Upper lobe of left lung (tissue), 6 donors: ENCODE data around the gene VIP. TPM values are rescaled to one million over a fixed set of nuclear protein-coding genes. Genes with fewer than 3 reads are reported as not detected.

ENCODE experiments used
- ATAC-seq, 2 donors: fragments of 200-7000 bp; cut with Tn5 transposase; one replicate each; pipeline ENCODE4 v1.9.1; 2022; ENCODE audit warnings: mild to moderate bottlenecking in 2 of 2, moderate library complexity in 2 of 2; ENCODE audit not compliant: low FRiP score in 2 of 2
- DNase-seq, 2 donors: peaks; one replicate each; pipeline ENCODE4 v3.0.0-alpha.2; 2019 to 2020
- H3K27ac ChIP-seq, 4 donors: fragments of 200-600 bp; sonication (generic); one replicate each; pipeline ENCODE4 v1.5.1; 2016 to 2019
- H3K27me3 ChIP-seq, 4 donors: fragments of 200-600 bp; sonication (generic); one replicate each; pipeline ENCODE4 v1.5.1; 2017 to 2019
- H3K36me3 ChIP-seq, 4 donors: fragments of 200-600 bp; sonication (generic); one replicate each; pipeline ENCODE4 v1.5.1; 2016 to 2019
- H3K4me1 ChIP-seq, 4 donors: fragments of 200-600 bp; sonication (generic); one replicate each; pipeline ENCODE4 v1.5.1; 2018 to 2019
- H3K4me3 ChIP-seq, 4 donors: fragments of 200-600 bp; sonication (generic); one replicate each; pipeline ENCODE4 v1.5.1; 2017 to 2019; ENCODE audit warnings: mild to moderate bottlenecking in 2 of 4, moderate library complexity in 1 of 4
- H3K9me3 ChIP-seq, 4 donors: fragments of 200-600 bp; sonication (generic); one replicate each; pipeline ENCODE4 v1.5.1; 2018 to 2019
- CTCF ChIP-seq, 6 experiments: fragments of 450-650 bp in 4 of 6; fragments of 200-600 bp in 2 of 6; sonication (generic) in 2 of 6; IDR thresholded peaks; one replicate each; pipeline ENCODE4 v1.5.1; 2016 to 2019; ENCODE audit warnings: antibody characterized with exemption in 6 of 6
- EP300 ChIP-seq, 4 donors: sonication (generic); formaldehyde crosslinking; IDR thresholded peaks; one replicate each; pipeline ENCODE4 v1.5.1; 2017; ENCODE audit warnings: antibody characterized with exemption in 4 of 4, control low read depth in 2 of 4
- POLR2A ChIP-seq, 4 donors: fragments of 450-650 bp; IDR thresholded peaks; one replicate each; pipeline ENCODE4 v1.5.1; 2016 to 2017; ENCODE audit warnings: antibody characterized with exemption in 4 of 4, mild to moderate bottlenecking in 2 of 4
- POLR2AphosphoS5 ChIP-seq, 2 donors: sonication (generic); formaldehyde crosslinking; IDR thresholded peaks; one replicate each; pipeline ENCODE4 v1.5.1; 2017; ENCODE audit warnings: antibody characterized with exemption in 2 of 2
- WGBS, 2 donors: methylation state at CpG; one replicate each; pipeline ENCODE4 v1.1.5; 2017 to 2018; 5-methylcytosine and 5-hydroxymethylcytosine counted together
- total RNA-seq, 6 donors: library from RNA; depleted of rRNA in 4 of 6; stranded (reverse); fragments of >200 nt in 4 of 6; gene quantifications; one replicate each; pipeline versions ENCODE4 v1.1.0 to v1.2.1, GENCODE V29; 2016 to 2021
- donor health status: DM: no; HTN: no; CAD: no; lungs with moderate emphysema.
- donor health status: DM: no; HTN: yes; CAD: no; lungs with severe emphysema.

The VIP gene
- total RNA-seq, 6 donors from 2014 or later = 0.26 to 2.1 (median 0.97) TPM

DNA sequence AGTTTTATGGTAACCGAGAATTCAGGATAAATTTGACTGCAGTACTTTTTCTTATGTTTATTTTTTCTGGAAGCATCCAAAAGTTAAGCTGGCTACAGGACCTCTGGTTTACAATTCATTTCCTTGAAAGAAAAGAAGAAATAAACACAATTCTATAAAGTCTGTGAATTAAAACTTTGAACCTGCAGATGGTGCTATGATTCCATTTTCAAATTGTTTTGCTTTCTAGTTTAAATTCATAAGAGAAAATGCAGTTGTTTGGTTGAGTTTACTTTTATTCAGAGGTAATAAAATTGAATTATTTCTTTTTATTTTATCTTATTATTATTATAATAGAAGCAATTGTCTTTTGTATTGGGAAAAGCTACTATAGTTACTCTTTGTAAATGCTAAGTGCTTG, 1.8 kb upstream of the VIP start:
- Histone ChIP-seq H3K27ac (no peak overlapping the region), H3K4me1 (no peaks in the 10 kb centered on the region), H3K36me3 (no peaks in the 10 kb centered on the region), H3K9me3 (no peaks in the 10 kb centered on the region), H3K4me3 (no peak overlapping the region), H3K27me3 (no peaks in the 10 kb centered on the region)
- TF ChIP-seq POLR2AphosphoS5 (IDR thresholded peaks at IDR 0.05) (no peak), CTCF (IDR thresholded peaks at IDR 0.05) (no peak), EP300 (IDR thresholded peaks at IDR 0.05) (no peak)
- DNase-seq = no peak
- no peak for ATAC-seq
- WGBS, 2 donors = 14 to 39% methylated on average over 1 of the region's 1 CpG

DNA sequence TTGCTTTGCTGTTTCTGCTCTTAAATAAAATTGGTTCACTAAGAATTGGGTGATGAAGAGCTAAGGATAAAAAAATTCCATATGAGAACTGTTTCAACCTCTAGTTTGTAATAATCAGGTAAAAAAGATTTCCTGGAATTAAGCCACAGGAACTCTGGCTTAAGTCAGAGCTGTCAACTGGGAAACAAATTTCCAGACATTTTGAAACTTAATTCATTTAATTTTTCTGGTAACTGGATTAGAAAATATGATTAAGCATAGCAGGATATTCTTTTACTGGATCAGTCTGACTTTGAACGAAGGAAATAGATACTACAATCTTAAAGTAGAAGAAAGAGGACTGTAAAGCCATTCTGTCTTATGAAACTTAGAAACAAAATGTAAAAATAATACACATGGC, 1.3 kb upstream of the VIP start:
- Histone ChIP-seq H3K36me3 (no peaks in the 10 kb centered on the region), H3K4me1 (no peaks in the 10 kb centered on the region), H3K9me3 (no peaks in the 10 kb centered on the region), H3K27me3 (no peaks in the 10 kb centered on the region), H3K4me3 (no peak overlapping the region), H3K27ac (no peak overlapping the region)
- ATAC-seq = no peak
- TF ChIP-seq POLR2A (IDR thresholded peaks at IDR 0.05) (no peak), CTCF (IDR thresholded peaks at IDR 0.05) (no peak), EP300 (IDR thresholded peaks at IDR 0.05) (no peak), POLR2AphosphoS5 (IDR thresholded peaks at IDR 0.05) (no peak)
- WGBS, 2 donors = 74 to 78% methylated on average over 1 of the region's 1 CpG
- no peak for DNase-seq

- no peak for DNase-seq
- WGBS, 2 donors = 79 to 91% methylated on average over 3 of the region's 3 CpGs
- TF ChIP-seq POLR2A (IDR thresholded peaks at IDR 0.05) (no peak), CTCF (IDR thresholded peaks at IDR 0.05) (no peak), POLR2AphosphoS5 (IDR thresholded peaks at IDR 0.05) (no peak), EP300 (IDR thresholded peaks at IDR 0.05) (no peak)
- no peak overlapping the region for H3K4me3 ChIP-seq
- H3K27ac ChIP-seq = no peak overlapping the region
- H3K27me3 ChIP-seq = no peaks in the 10 kb centered on the region
- H3K9me3 ChIP-seq = no peaks in the 10 kb centered on the region
- ATAC-seq = no peak
- no peaks in the 10 kb centered on the region for H3K36me3 ChIP-seq
- no peaks in the 10 kb centered on the region for H3K4me1 ChIP-seq
Measured at GRCh38 chr6:152765331-152765730, 14.7 kb downstream of the VIP start.

DNA sequence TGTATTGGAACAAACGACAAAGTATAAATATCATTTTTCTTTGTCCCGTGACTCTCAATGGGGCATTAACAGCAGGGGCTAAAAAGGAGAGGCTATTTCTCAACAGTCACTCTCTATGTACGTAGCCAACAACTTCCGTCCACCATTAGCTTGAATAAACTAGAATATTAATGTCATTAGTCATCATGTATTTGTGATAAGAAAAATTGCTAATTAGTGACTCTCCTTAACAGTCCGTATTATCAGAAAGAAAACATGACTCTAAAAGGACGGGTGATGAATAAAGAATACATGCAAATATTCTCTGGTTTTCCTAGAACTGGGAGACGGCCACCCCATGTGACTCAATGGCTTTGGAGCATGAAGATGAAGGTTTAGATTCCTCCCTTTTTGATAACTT, 18.6 kb downstream of the VIP start:
- Histone ChIP-seq H3K9me3 (no peaks in the 10 kb centered on the region), H3K36me3 (no peaks in the 10 kb centered on the region), H3K27ac (no peak overlapping the region), H3K27me3 (no peaks in the 10 kb centered on the region), H3K4me3 (no peak overlapping the region), H3K4me1 (no peaks in the 10 kb centered on the region)
- ATAC-seq = no peak
- TF ChIP-seq CTCF (IDR thresholded peaks at IDR 0.05) = no peak
- TF ChIP-seq EP300 (IDR thresholded peaks at IDR 0.05) = no peak
- TF ChIP-seq POLR2A (IDR thresholded peaks at IDR 0.05) = no peak
- no peak for TF ChIP-seq POLR2AphosphoS5 (IDR thresholded peaks at IDR 0.05)
- 82 to 87% methylated on average over 7 of the region's 7 CpGs for WGBS, 2 donors
- no peak for DNase-seq

GRCh38 chr6:152769993-152770392, 19.4 kb downstream of the VIP start:
- 86 to 88% methylated on average over 2 of the region's 2 CpGs for WGBS, 2 donors
- no peaks in the 10 kb centered on the region for H3K9me3 ChIP-seq
- DNase-seq (no peak), ATAC-seq (peak in 1 of 2 donors; percentile 19)
- no peaks in the 10 kb centered on the region for H3K4me1 ChIP-seq
- TF ChIP-seq EP300 (IDR thresholded peaks at IDR 0.05) = no peak
- TF ChIP-seq CTCF (IDR thresholded peaks at IDR 0.05) = no peak
- no peak for TF ChIP-seq POLR2AphosphoS5 (IDR thresholded peaks at IDR 0.05)
- TF ChIP-seq POLR2A (IDR thresholded peaks at IDR 0.05) = no peak
- H3K27ac ChIP-seq = no peak overlapping the region
- no peaks in the 10 kb centered on the region for H3K27me3 ChIP-seq
- H3K4me3 ChIP-seq = no peak overlapping the region
- no peaks in the 10 kb centered on the region for H3K36me3 ChIP-seq
